H9 (cell line): Measurements from ENCODE around the gene SPAG5. TPM values are rescaled to one million over a fixed set of nuclear protein-coding genes. Genes with fewer than 3 reads are reported as not detected.
A peak's percentile ranks its signal among the peaks of the same experiment; 100 is the strongest.

ENCODE experiments used
- DNase-seq: peaks from one replicate; pipeline ENCODE4 v3.0.0-alpha.2; 2017
- H2AFZ ChIP-seq: one replicate; pipeline ENCODE4 v1.6.1; 2013; ENCODE audit warnings: mild to moderate bottlenecking, low read length, control low read depth, moderate library complexity
- H2AK5ac ChIP-seq: 2 replicates; pipeline ENCODE4 v1.6.1; 2013; ENCODE audit warnings: low read length, control low read depth, mixed read lengths; ENCODE audit not compliant: insufficient read length
- H2BK120ac ChIP-seq: one replicate; pipeline ENCODE4 v1.6.1; 2013; ENCODE audit warnings: low read depth, mild to moderate bottlenecking, low read length, control low read depth, inconsistent platforms; ENCODE audit not compliant: poor library complexity, severe bottlenecking
- H2BK12ac ChIP-seq: 2 replicates; pipeline ENCODE4 v1.6.1; 2013; ENCODE audit warnings: low read length, control low read depth, mixed read lengths, low read depth; ENCODE audit not compliant: insufficient read length
- H2BK15ac ChIP-seq: 2 replicates; pipeline ENCODE4 v1.6.1; 2013; ENCODE audit warnings: low read depth, low read length, control low read depth
- H2BK20ac ChIP-seq: one replicate; pipeline ENCODE4 v1.6.1; 2013; ENCODE audit warnings: low read depth, mild to moderate bottlenecking, low read length, control low read depth, inconsistent platforms; ENCODE audit not compliant: poor library complexity, severe bottlenecking
- H2BK5ac ChIP-seq: 2 replicates; pipeline ENCODE4 v1.6.1; 2013; ENCODE audit warnings: low read length, control low read depth, mixed read lengths; ENCODE audit not compliant: insufficient read length
- H3K14ac ChIP-seq: 2 replicates; pipeline ENCODE4 v1.6.1; 2013; ENCODE audit warnings: low read length, control low read depth; ENCODE audit not compliant: insufficient read depth
- H3K18ac ChIP-seq: 2 replicates; pipeline ENCODE4 v1.6.1; 2013; ENCODE audit warnings: low read depth, mild to moderate bottlenecking, mixed read lengths, low read length, control low read depth; ENCODE audit not compliant: insufficient read length
- H3K23ac ChIP-seq: 2 replicates; pipeline ENCODE4 v1.6.1; 2013; ENCODE audit warnings: low read length, control low read depth, mixed read lengths, low read depth; ENCODE audit not compliant: insufficient read length
- H3K23me2 ChIP-seq: 2 replicates; pipeline ENCODE4 v1.6.1; 2013; ENCODE audit warnings: low read depth, mild to moderate bottlenecking, mixed read lengths, low read length, control low read depth; ENCODE audit not compliant: insufficient read length, poor library complexity, severe bottlenecking
- H3K27ac ChIP-seq: 2 replicates; pipeline ENCODE4 v1.5.1; 2013; ENCODE audit warnings: low read length, control low read depth, mixed read lengths, low read depth; ENCODE audit not compliant: insufficient read length
- H3K27me3 ChIP-seq: 2 replicates; pipeline ENCODE4 v1.6.1; 2013; ENCODE audit warnings: low read length, control low read depth, inconsistent platforms; ENCODE audit not compliant: insufficient read depth
- H3K4ac ChIP-seq: 2 replicates; pipeline ENCODE4 v1.6.1; 2013; ENCODE audit warnings: low read depth, mild to moderate bottlenecking, control low read depth, inconsistent platforms, low read length, moderate library complexity
- H3K4me1 ChIP-seq: 2 replicates; pipeline ENCODE4 v1.6.1; 2013; ENCODE audit warnings: low read length, control low read depth, inconsistent platforms; ENCODE audit not compliant: insufficient read depth
- H3K4me2 ChIP-seq: 2 replicates; pipeline ENCODE4 v1.6.1; 2013; ENCODE audit warnings: low read length, control low read depth, mixed read lengths; ENCODE audit not compliant: insufficient read length, insufficient read depth
- H3K56ac ChIP-seq: 2 replicates; pipeline ENCODE4 v1.6.1; 2013; ENCODE audit warnings: low read depth, mild to moderate bottlenecking, mixed read lengths, low read length, control low read depth; ENCODE audit not compliant: insufficient read length
- H3K79me1 ChIP-seq: 2 replicates; pipeline ENCODE4 v1.6.1; 2013; ENCODE audit warnings: low read depth, mild to moderate bottlenecking, moderate library complexity, low read length, control low read depth, inconsistent platforms; ENCODE audit not compliant: insufficient read depth, poor library complexity, severe bottlenecking
- H3K79me2 ChIP-seq: 2 replicates; pipeline ENCODE4 v1.6.1; 2013; ENCODE audit warnings: low read length, control low read depth, inconsistent platforms; ENCODE audit not compliant: insufficient read depth
- H3K9ac ChIP-seq: 2 replicates; pipeline ENCODE4 v1.6.1; 2013; ENCODE audit warnings: low read length, control low read depth, mixed read lengths; ENCODE audit not compliant: insufficient read length; ENCODE audit errors: extremely low read depth
- H3K9me3 ChIP-seq: one replicate; pipeline ENCODE4 v1.6.1; 2013; ENCODE audit warnings: low read depth, low read length, inconsistent platforms; ENCODE audit not compliant: control insufficient read depth
- H3T11ph ChIP-seq: one replicate; pipeline ENCODE4 v1.6.1; 2013; ENCODE audit warnings: mild to moderate bottlenecking, low read length, control low read depth, inconsistent platforms
- H4K20me1 ChIP-seq: one replicate; pipeline ENCODE4 v1.6.1; 2013; ENCODE audit not compliant: control insufficient read depth, insufficient read length, insufficient read depth
- H4K5ac ChIP-seq: 2 replicates; pipeline ENCODE4 v1.6.1; 2013; ENCODE audit warnings: low read depth, mild to moderate bottlenecking, mixed read lengths, low read length, control low read depth; ENCODE audit not compliant: insufficient read length
- H4K8ac ChIP-seq: replicated peaks from 2 replicates; pipeline ENCODE4 v1.6.1; 2013; ENCODE audit warnings: low read length, control low read depth, mixed read lengths, low read depth; ENCODE audit not compliant: insufficient read length
- H4K91ac ChIP-seq: 2 replicates; pipeline ENCODE4 v1.6.1; 2013; ENCODE audit warnings: low read depth, mild to moderate bottlenecking, moderate library complexity, mixed read lengths, low read length, control low read depth; ENCODE audit not compliant: insufficient read length
- H3K27ac Mint-ChIP-seq, 3 experiments: 2 replicates in 2 of 3; 3 replicates in 1 of 3; pipeline ENCODE4 v1.8.0; 2020 to 2021; ENCODE audit warnings: mixed read lengths in 3 of 3, mild to moderate bottlenecking in 1 of 3, moderate library complexity in 1 of 3
- H3K27me3 Mint-ChIP-seq: 2 replicates; pipeline ENCODE4 v1.8.0; 2021; ENCODE audit warnings: low read depth, mild to moderate bottlenecking, moderate library complexity, mixed read lengths
- H3K36me3 Mint-ChIP-seq, 3 experiments: 2 replicates in 2 of 3; 3 replicates in 1 of 3; pipeline ENCODE4 v1.8.0; 2020 to 2021; ENCODE audit warnings: low read depth in 3 of 3, mixed read lengths in 3 of 3; ENCODE audit not compliant: insufficient read depth in 1 of 3
- H3K4me1 Mint-ChIP-seq, 2 experiments: 2 replicates each; pipeline ENCODE4 v1.8.0; 2020; ENCODE audit warnings: mixed read lengths in 2 of 2
- H3K4me3 Mint-ChIP-seq, 2 experiments: 2 replicates in 1 of 2; 3 replicates in 1 of 2; pipeline ENCODE4 v1.8.0; 2020 to 2021; ENCODE audit warnings: mild to moderate bottlenecking in 2 of 2, mixed read lengths in 2 of 2, moderate library complexity in 1 of 2
- H3K9me3 Mint-ChIP-seq, 2 experiments: 2 replicates in 1 of 2; 3 replicates in 1 of 2; pipeline ENCODE4 v1.8.0; 2020; ENCODE audit warnings: mild to moderate bottlenecking in 2 of 2, mixed read lengths in 2 of 2, moderate library complexity in 1 of 2
- CTCF ChIP-seq: fragments of 200-600 bp; sonication (generic); conservative IDR thresholded peaks from 3 replicates; pipeline ENCODE4 v1.8.0; 2021; ENCODE audit warnings: antibody characterized with exemption, mild to moderate bottlenecking
- WGBS: extraction: QIAGEN DNeasy Blood & Tissue Kit; methylation state at CpG from one replicate; pipeline ENCODE4 v1.1.7; 2013; ENCODE audit warnings: missing lambda C conversion rate, low lambda C conversion rate, mixed read lengths; ENCODE audit not compliant: insufficient read length; ENCODE audit errors: extremely low coverage; 5-methylcytosine and 5-hydroxymethylcytosine counted together
- total RNA-seq: library from RNA; stranded (reverse); gene quantifications from 2 replicates; pipeline ENCODE4 v1.2.1, GENCODE V29; 2021

The SPAG5 gene
- total RNA-seq, 1 experiment from 2014 or later, result 122 TPM

GRCh38 chr17:28575126-28575795, 23.6 kb downstream of the SPAG5 start:
- Histone ChIP-seq H3K4me1 (no peaks in the 10 kb centered on the region), H2BK20ac (no peak overlapping the region), H3K18ac (no peak overlapping the region), H3K9ac (no peak overlapping the region), H4K91ac (no peak overlapping the region), H3K79me1 (no peaks in the 10 kb centered on the region), H3K56ac (no peak overlapping the region), H3K27ac (no peak overlapping the region), H2BK5ac (no peak overlapping the region), H2AFZ (no peak overlapping the region), H3K23me2 (peaks cover 11% of the 10 kb centered on the region), H3K4me2 (peak overlapping the region; percentile 38), H3K4ac (no peak overlapping the region), H3K9me3 (no peaks in the 10 kb centered on the region), H2BK12ac (no peak overlapping the region), H3K79me2 (no peaks in the 10 kb centered on the region), H3K23ac (no peak overlapping the region), H3T11ph (no peak overlapping the region), H3K27me3 (no peaks in the 10 kb centered on the region), H2BK15ac (no peak overlapping the region), H4K8ac (no peak overlapping the region), H2AK5ac (no peak overlapping the region), H4K5ac (no peak overlapping the region), H4K20me1 (peaks cover 2% of the 10 kb centered on the region), H3K14ac (no peak overlapping the region), H2BK120ac (no peak overlapping the region)
- TF ChIP-seq CTCF, result peak; percentile 24; the same call in 1 of the 3 replicates
- Mint-ChIP-seq H3K9me3 (no peaks in the 10 kb centered on the region), H3K4me1 (peaks cover 20 to 32% of the 10 kb centered on the region in 2 experiments), H3K27me3 (peaks cover 7% of the 10 kb centered on the region), H3K36me3 (peaks cover 23 to 52% (median 51%) of the 10 kb centered on the region in 3 experiments; a peak in 6 of 7 replicates), H3K4me3 (no peak overlapping the region), H3K27ac (no peak overlapping the region)
- no peak for DNase-seq
- no CpG with 5 or more reads among the region's 14 CpGs for WGBS
